ENCODE results near the gene RPAP3. TPM values are rescaled to one million over a fixed set of nuclear protein-coding genes. Genes with fewer than 3 reads are reported as not detected.

Gene RPAP3
- total RNA-seq (2013): 31.8 TPM
- polyA plus RNA-seq (10 to 100 TPM in 2 of 3 donors, 1 to 10 TPM in 1; 9.6 to 20.6 (median 19.0) TPM), polyA minus RNA-seq (4.3 and 6.4 TPM in 2 replicates), total RNA-seq (5.9 to 29.8 (median 23.6) reads per million in 11 experiments)

- peak within 1 kb of the TSS; percentile 90 to 97 for H3K4me3 Mint-ChIP-seq
- H3K36me3 Mint-ChIP-seq: peaks cover 17 to 19% of the 10 kb centered on the region in 2 donors
- Histone ChIP-seq H3K27ac (ENCODE audit: low read depth in 1 of 2, low read length in 2 of 2) (peak within 1 kb of the TSS; percentile 39 to 95), H3K36me3 (replicated peaks in 1 of 2; ENCODE audit: control insufficient read depth in 1 of 2, insufficient read depth in 2 of 2, low read length in 2 of 2) (peaks cover 4 to 6% of the 10 kb centered on the region in 2 donors), H4K20me1 (ENCODE audit: insufficient read depth, low read length) (peaks cover 17% of the 10 kb centered on the region), H2AFZ (ENCODE audit: insufficient read depth, low read depth, low read length, poor library complexity, severe bottlenecking) (peak within 1 kb of the TSS; percentile 86), H3K4me1 (ENCODE audit: control insufficient read depth in 1 of 2, insufficient read depth in 2 of 2, low read length in 2 of 2) (peaks cover 47 to 58% of the 10 kb centered on the region in 2 donors), H3K9me3 (replicated peaks in 1 of 2; ENCODE audit: control insufficient read depth in 1 of 2, insufficient read depth in 1 of 2, low read length in 2 of 2) (no peaks in the 10 kb centered on the region), H3K9ac (ENCODE audit: insufficient read depth, low read length, poor library complexity, severe bottlenecking) (peak within 1 kb of the TSS; percentile 95), H3K4me3 (replicated peaks in 1 of 3; ENCODE audit: low read depth in 2 of 3, low read length in 3 of 3) (peak within 1 kb of the TSS; percentile 78 to 99 (median 88)), H3K79me2 (ENCODE audit: insufficient read depth, low read length) (peaks cover 65% of the 10 kb centered on the region), H3K4me2 (replicated peaks; ENCODE audit: extremely low read depth, low read length, poor library complexity, severe bottlenecking) (peak within 1 kb of the TSS; percentile 81), H3K27me3 (ENCODE audit: control insufficient read depth in 2 of 2, insufficient read depth in 2 of 2, low read length in 2 of 2) (no peaks in the 10 kb centered on the region)
- DNase-seq: peak; percentile 92 to 97 (median 96)
- peaks cover 0 to 3% (median 2%) of the 10 kb centered on the region in 3 donors for H3K27me3 Mint-ChIP-seq (ENCODE audit: low read depth in 3 of 3)
- peak within 1 kb of the TSS; percentile 96 to 99 (median 97) for H3K27ac Mint-ChIP-seq
- WGBS (ENCODE audit: insufficient coverage): under 1% methylated on average over 60 of the region's 66 CpGs
- no peaks in the 10 kb centered on the region for H3K9me3 Mint-ChIP-seq
- intact Hi-C loops (cut with micrococcal nuclease): loop anchor here in 1 of 2 donors (5.0 kb wide), 1 partner anchor 112 kb away; the partner anchor contains the start of gene HDAC7
- H3K4me1 Mint-ChIP-seq: peaks cover 61% of the 10 kb centered on the region
- peak; percentile 87 for TF ChIP-seq CTCF (IDR thresholded peaks at IDR 0.05)
Measured at GRCh38 chr12:47705566-47706425, at the start of gene RPAP3. TSS of gene RPAP3 (minus strand) at chr12:47706030. CDS start at chr12:47702840, 3,190 bp downstream.

- Histone ChIP-seq H3K9me3 (replicated peaks in 1 of 2; ENCODE audit: control insufficient read depth in 1 of 2, insufficient read depth in 1 of 2, low read length in 2 of 2) (no peaks in the 10 kb centered on the region), H4K20me1 (ENCODE audit: insufficient read depth, low read length) (no peaks in the 10 kb centered on the region), H3K4me2 (replicated peaks; ENCODE audit: extremely low read depth, low read length, poor library complexity, severe bottlenecking) (no peak overlapping the region), H3K27ac (ENCODE audit: low read depth in 1 of 2, low read length in 2 of 2) (no peak overlapping the region), H3K36me3 (replicated peaks in 1 of 2; ENCODE audit: control insufficient read depth in 1 of 2, insufficient read depth in 2 of 2, low read length in 2 of 2) (no peaks in the 10 kb centered on the region), H3K27me3 (ENCODE audit: control insufficient read depth in 2 of 2, insufficient read depth in 2 of 2, low read length in 2 of 2) (no peaks in the 10 kb centered on the region), H2AFZ (ENCODE audit: insufficient read depth, low read depth, low read length, poor library complexity, severe bottlenecking) (no peak overlapping the region), H3K4me1 (ENCODE audit: control insufficient read depth in 1 of 2, insufficient read depth in 2 of 2, low read length in 2 of 2) (peaks cover 29 to 50% of the 10 kb centered on the region in 2 donors), H3K9ac (ENCODE audit: insufficient read depth, low read length, poor library complexity, severe bottlenecking) (no peak overlapping the region), H3K4me3 (replicated peaks in 1 of 3; ENCODE audit: low read depth in 2 of 3, low read length in 3 of 3) (no peak overlapping the region), H3K79me2 (ENCODE audit: insufficient read depth, low read length) (no peaks in the 10 kb centered on the region)
- H3K36me3 Mint-ChIP-seq: no peaks in the 10 kb centered on the region
- no peaks in the 10 kb centered on the region for H3K9me3 Mint-ChIP-seq
- DNase-seq: no peak
- no peak for TF ChIP-seq CTCF (IDR thresholded peaks at IDR 0.05)
- WGBS (ENCODE audit: insufficient coverage): 71% methylated on average over 2 of the region's 3 CpGs
- H3K4me3 Mint-ChIP-seq: no peak overlapping the region
- H3K27ac Mint-ChIP-seq: no peak overlapping the region
- H3K4me1 Mint-ChIP-seq: peaks cover 42% of the 10 kb centered on the region
- H3K27me3 Mint-ChIP-seq (ENCODE audit: low read depth in 3 of 3): peaks cover 5 to 16% (median 11%) of the 10 kb centered on the region in 3 donors
- intact Hi-C loops (cut with micrococcal nuclease): no loop called here
Measured at GRCh38 chr12:47754881-47755280, 49.1 kb upstream of the RPAP3 start.
